Vagina (tissue), 2 donors: ENCODE measurements around the gene SMG6.

Experiments
- POLR2A ChIP-seq, 2 donors: fragments of 450-650 bp; IDR thresholded peaks; one replicate each; pipeline ENCODE4 v1.6.1; 2017; ENCODE audit warnings: antibody characterized with exemption in 2 of 2, mild to moderate bottlenecking in 2 of 2, moderate library complexity in 2 of 2
- POLR2AphosphoS5 ChIP-seq, 2 donors: sonication (generic); formaldehyde crosslinking; IDR thresholded peaks; one replicate each; pipeline ENCODE4 v1.9.0; 2017; ENCODE audit warnings: antibody characterized with exemption in 2 of 2, mild to moderate bottlenecking in 2 of 2, low read depth in 1 of 2; ENCODE audit not compliant: insufficient read depth in 1 of 2
- TF ChIP-seq, protein P1 (sequence below), 3 experiments: fragments of 450-650 bp in 2 of 3; fragments of 200-600 bp in 1 of 3; sonication (generic) in 1 of 3; IDR thresholded peaks; one replicate each; pipeline ENCODE4 v1.5.1; 2017 to 2019; ENCODE audit warnings: antibody characterized with exemption in 3 of 3, mild to moderate bottlenecking in 2 of 3, moderate library complexity in 2 of 3

DNA sequence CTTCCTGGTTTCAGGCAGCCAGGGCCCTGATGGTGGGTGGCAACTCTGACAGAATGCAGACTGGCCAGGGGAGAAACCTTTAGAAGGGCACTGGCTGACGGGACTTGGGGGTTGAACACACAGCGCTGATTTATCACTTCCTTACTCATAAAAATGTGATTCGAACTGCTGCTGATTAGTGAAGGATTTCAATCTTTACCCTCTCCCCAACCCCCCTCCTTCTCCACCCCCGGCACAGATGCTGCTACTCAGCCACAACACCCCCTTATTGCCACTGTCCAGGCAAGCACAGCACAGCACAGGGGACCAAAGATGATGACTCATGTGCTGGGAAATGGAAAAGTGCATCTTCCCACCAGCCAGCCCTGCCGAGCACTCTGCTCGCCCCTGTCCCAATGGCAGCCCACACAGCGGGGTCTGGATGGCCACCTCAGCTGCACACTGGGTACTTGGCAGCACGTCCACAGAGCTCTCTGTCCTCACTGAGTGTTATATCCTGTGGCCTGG is 70.1 kb downstream of the SMG6 start:
- TF ChIP-seq, protein P1, sequence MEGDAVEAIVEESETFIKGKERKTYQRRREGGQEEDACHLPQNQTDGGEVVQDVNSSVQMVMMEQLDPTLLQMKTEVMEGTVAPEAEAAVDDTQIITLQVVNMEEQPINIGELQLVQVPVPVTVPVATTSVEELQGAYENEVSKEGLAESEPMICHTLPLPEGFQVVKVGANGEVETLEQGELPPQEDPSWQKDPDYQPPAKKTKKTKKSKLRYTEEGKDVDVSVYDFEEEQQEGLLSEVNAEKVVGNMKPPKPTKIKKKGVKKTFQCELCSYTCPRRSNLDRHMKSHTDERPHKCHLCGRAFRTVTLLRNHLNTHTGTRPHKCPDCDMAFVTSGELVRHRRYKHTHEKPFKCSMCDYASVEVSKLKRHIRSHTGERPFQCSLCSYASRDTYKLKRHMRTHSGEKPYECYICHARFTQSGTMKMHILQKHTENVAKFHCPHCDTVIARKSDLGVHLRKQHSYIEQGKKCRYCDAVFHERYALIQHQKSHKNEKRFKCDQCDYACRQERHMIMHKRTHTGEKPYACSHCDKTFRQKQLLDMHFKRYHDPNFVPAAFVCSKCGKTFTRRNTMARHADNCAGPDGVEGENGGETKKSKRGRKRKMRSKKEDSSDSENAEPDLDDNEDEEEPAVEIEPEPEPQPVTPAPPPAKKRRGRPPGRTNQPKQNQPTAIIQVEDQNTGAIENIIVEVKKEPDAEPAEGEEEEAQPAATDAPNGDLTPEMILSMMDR (IDR thresholded peaks at IDR 0.05), result no peak
- no peak for TF ChIP-seq POLR2A (IDR thresholded peaks at IDR 0.05)
- peak in 1 of 2 donors; percentile 12 for TF ChIP-seq POLR2AphosphoS5 (IDR thresholded peaks at IDR 0.05; ENCODE audit: insufficient read depth in 1 of 2, low read depth in 1 of 2)
